NCI-H460 (cell line): ENCODE results near the gene ZNF112. TPM values are rescaled to one million over a fixed set of nuclear protein-coding genes. Genes with fewer than 3 reads are reported as not detected.

Source experiments
- DNase-seq: peaks from one replicate; pipeline ENCODE4 v3.0.0-alpha.2; 2016; ENCODE audit warnings: low read depth; ENCODE audit errors: extremely low read depth
- small RNA-seq, 2 experiments: library from RNA; depleted of rRNA; stranded (forward); fragments of <200 nt; gene quantifications; one replicate each; pipeline ENCODE3, GENCODE V24; 2014
- total RNA-seq: library from RNA; depleted of rRNA; stranded (reverse); fragments of >200 nt; shearing (Covaris generic); gene quantifications from 2 replicates; pipeline ENCODE4 v1.2.3, GENCODE V29; 2014; rRNA removed

The ZNF112 gene
- total RNA-seq, 1 experiment from 2014 or later: 4.5 TPM

DNA sequence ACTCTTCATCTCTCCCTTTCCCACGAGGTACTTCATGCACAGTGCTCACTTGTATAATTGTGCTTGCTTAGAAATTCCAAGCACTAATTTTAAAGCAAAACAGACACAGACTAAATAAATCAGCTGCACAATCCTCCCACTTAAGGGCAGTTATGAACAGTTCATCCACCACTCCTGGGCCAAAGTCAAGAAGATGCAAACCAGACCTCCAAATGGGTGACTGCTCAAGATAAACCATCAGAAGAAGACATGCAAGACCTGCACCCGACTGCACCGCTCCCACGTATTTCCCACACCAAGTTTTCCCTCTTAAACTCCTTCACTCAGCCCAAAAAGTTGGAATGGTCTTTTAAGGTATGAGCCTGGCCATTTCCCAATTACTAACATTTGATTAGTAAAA, 71.5 kb downstream of the ZNF112 start:
- DNase-seq: no peak

- DNase-seq: no peak
These were observed 73.6 kb downstream of the ZNF112 start for GRCh38 chr19:44282846-44283245.

- DNase-seq: no peak
These were observed 75.6 kb downstream of the ZNF112 start for GRCh38 chr19:44280916-44281315.

GRCh38 chr19:44278181-44278690, 78.2 kb downstream of the ZNF112 start:
- no peak for DNase-seq

DNA sequence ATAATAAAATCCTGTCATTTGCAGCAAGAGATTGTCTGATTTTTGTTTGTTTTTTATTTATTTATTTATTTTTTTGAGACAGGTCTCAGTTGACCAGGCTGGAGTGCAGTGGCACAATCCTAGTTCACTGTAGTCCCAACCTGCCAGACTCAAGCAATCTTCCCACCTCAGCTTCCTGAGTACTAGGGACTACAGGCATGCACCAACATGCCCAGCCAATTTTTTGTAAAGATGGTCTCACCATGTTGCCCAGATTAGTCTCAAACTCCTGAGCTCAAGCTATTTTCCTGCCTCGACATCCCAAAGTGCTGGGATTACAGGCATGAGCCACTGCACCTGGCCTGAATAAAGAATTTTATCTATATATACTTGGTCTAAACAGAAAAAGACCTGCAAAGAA, 79.1 kb downstream of the ZNF112 start:
- no peak for DNase-seq

Small RNA genes lying within 50 kb of the gene (small RNA-seq; reads per million reads assigned to genes)
- gene NDUFA3P1: 0 reads per million in 2 experiments

Other genes starting within 250 kb of the ZNF112 start
- 3.3 TPM in 2 replicates for gene ZNF225, start 243.3 kb downstream of the ZNF112 start, total RNA-seq
- gene ZNF234, start 215.1 kb downstream of the ZNF112 start, total RNA-seq: 8.5 and 8.6 TPM in 2 replicates
- gene ZNF226, start 191.6 kb downstream of the ZNF112 start, total RNA-seq: 20.1 and 21.0 TPM in 2 replicates
- 18.2 and 20.3 TPM in 2 replicates for gene ZNF227, start 144.1 kb downstream of the ZNF112 start, total RNA-seq
- 0.14 and 0.25 TPM in 2 replicates for gene ZNF233, start 96.8 kb downstream of the ZNF112 start, total RNA-seq
- 3.0 and 3.2 TPM in 2 replicates for gene ZNF235, start 51.7 kb downstream of the ZNF112 start, total RNA-seq
- 0.17 TPM in 1 of 2 replicates, not detected in the other for gene ZNF285, start 44.9 kb upstream of the ZNF112 start, total RNA-seq
- 4.2 and 4.8 TPM in 2 replicates for gene ZNF229, start 91.8 kb upstream of the ZNF112 start, total RNA-seq
- gene ZNF180, start 143.8 kb upstream of the ZNF112 start, total RNA-seq: 5.6 TPM in 2 replicates
- gene CEACAM20, start 173.0 kb upstream of the ZNF112 start, total RNA-seq: not detected in 2 replicates